GM19099 (cell line): ENCODE data around the gene RGS18.

Experiments
- POLR2A ChIP-seq: IDR thresholded peaks from 3 replicates; pipeline ENCODE4 v1.6.1; 2011; ENCODE audit warnings: low read depth; ENCODE audit not compliant: insufficient read length; ENCODE audit errors: extremely low read depth

The RGS18 gene, protein sequence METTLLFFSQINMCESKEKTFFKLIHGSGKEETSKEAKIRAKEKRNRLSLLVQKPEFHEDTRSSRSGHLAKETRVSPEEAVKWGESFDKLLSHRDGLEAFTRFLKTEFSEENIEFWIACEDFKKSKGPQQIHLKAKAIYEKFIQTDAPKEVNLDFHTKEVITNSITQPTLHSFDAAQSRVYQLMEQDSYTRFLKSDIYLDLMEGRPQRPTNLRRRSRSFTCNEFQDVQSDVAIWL

DNA sequence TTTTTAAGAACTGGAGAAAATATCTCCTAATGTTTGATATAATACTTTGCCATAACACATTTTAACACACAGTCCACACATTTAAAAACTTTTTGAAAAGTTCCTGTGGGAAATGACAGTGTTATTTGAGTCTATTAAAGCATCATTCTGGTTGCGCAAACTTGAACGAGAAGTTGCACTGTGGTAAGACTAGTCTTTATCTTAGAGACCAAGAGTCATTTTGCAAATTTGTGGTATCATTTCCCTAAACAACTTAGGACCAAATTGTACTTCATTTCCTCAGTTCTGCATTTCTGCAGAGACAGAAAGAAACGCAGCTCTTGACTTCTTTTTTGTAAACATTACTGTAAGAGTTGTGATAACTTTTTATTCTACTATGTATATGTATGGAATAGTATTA lies at the start of gene RGS18:
RGS18 (plus strand) TSS at position 282 of the 400 bp plus-strand sequence. CDS start 176 bp downstream, outside the sequence.
- TF ChIP-seq POLR2A: no peak

DNA sequence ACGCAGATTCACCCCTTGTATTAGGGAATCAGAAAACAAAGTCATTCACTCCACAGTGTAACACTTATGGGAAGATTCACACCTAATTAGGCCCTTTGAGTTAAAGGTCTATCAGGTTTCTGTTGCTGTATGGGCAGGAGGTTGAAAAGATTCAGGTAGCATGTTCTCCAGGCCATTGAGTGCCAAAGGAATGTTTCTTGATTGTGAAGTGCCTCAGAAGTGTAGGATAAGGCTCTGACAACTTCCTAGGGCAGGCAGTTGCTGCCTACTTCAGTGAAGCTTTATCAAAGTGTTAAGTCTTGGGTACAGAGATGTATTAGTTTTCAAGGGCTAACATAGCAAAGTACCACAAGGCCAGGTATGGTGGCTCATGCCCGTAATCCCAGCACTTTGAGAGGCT lies 48.7 kb upstream of the RGS18 start:
- no peak for TF ChIP-seq POLR2A

DNA sequence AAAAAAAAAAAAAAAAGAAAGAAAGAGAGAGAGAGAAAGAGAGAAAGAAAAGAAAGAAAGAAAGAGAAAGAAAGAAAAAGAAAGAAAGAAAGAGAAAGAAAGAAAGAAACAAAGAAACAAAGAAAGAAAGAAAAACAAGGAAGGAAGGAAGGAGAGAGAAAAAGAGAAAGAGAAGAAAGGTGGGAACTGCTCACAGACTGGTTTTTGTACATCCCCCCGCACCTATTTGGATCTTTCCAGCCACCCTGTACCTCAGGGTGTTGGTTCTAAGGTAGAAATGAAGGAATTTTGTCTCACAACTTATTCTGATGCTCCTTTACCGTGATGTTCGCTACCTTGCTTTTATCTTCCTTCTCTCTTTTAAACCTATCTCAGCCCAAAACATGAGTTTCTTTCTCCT lies 43.3 kb upstream of the RGS18 start:
- TF ChIP-seq POLR2A: no peak

DNA sequence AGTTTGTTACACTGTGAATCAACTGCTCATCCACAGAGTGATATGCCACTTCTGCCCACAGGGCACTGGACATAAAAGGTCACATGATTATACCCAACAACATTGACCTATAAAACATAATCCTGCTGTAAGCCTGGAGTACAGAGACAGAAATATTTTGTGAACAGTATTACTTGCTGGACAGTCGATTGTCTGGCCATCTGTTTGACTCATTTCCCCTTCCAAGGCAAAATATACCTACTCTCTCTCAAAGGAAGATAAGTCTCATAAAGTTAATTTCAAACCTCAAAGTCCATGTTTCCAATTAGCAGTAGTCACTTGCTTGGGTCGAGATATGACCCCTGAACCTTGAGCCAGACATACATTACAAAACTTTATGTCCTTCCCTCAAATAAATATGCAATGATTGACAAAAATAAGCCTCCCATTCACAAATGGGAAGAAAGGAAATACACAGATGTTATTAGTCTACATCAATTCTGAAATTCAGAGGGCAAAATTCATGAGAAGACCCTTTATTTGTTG lies 39.3 kb upstream of the RGS18 start:
- no peak for TF ChIP-seq POLR2A

DNA sequence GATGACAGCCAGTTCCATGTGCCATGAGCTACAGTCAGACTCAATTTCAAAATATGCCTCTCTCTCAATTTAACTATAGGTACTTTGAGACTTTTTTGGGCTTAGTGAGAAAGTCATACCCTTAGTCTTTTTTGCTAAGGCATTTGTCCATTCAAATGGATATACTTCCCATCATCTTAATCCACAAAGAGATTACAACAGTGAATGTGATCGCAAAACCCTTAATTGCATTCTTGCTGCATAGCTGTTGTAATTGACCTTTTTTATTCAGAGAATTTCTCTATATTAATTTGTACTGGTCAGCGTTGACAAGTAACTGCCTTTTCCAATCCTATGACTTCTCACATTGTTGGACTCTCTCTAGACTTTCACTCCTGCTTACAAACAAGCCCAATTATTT lies 38.6 kb upstream of the RGS18 start:
- TF ChIP-seq POLR2A: no peak

DNA sequence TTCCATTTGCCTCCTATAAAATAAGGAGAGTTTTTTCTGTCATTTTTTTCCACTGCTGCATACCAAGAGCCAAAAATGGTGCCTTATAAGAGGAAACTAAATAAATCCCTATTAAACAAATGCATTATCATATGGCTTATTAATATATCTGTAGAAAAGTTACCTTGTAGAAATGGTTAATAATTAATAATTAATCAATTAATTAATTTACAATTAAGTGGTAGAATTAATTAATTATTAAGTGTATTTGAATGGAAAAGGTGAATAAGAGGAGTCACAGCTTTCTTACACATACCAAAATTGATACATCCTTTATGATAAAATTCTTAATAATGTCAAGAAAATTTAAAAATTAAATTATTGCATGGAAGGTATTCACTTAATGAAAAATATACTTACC lies 35.6 kb upstream of the RGS18 start:
- no peak for TF ChIP-seq POLR2A

DNA sequence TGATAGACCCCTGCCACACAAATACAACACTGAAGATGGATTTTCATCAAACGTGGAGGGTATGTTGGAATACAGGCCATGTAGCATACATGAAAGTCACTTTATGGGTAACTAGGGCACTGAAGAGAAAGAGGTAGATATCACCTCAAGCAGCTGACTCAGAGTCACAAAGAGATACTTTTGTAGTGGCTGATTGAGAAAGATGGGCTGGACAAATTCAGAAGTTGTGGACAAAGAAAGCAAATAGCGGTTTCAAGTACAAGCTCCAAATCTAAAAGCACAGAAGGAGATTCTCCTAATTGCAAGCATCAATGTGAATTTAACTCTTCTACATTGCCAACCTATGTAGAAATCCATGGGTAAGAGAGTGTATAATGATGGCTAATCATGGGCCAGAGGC lies 35.0 kb upstream of the RGS18 start:
- no peak for TF ChIP-seq POLR2A

DNA sequence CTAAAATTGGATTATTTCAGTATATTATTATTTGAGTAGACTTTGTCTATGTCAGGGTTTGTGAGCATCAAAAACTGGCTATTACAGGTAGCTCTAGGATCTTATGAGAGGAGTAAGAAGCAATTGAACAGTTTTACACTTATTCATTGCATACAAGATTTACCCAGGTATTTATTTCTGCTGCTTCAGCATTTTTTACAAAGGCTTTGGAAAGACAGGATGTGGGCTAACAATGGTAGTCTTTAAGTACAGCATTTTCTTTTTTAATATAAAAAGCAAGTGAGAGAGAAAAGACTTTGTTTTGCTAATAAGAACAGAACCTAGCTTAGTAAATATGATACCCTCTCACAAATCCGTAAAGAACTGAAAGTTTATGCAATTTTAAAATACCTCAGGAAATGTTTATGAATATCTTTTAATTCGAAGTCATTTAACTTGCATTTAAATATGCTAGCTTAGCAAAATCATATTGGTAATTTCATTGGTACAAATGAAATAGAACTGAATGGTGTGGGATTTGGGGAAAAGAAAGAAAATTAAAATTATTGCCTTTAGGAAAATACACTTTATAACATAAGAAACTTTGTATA lies 32.1 kb upstream of the RGS18 start:
- no peak for TF ChIP-seq POLR2A

DNA sequence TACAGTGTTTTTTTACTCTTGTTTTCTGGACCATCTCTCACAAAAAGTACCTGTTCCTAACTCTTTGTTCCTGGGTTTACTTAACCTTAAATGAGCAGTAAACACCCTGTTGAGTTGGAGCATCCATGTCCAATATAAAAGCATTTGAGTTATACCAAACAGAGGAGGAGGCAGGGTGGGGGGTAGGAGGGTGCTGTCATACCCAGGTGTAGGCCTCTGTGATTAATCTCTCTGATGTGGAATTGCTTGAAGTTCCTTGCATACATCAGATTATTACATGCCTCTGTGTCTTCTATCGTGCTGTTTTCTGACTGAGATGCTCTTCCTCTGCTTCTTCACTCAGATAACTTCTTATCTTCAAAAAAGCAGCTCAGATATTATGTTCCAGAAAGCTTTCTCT lies 28.1 kb upstream of the RGS18 start:
- TF ChIP-seq POLR2A: no peak

DNA sequence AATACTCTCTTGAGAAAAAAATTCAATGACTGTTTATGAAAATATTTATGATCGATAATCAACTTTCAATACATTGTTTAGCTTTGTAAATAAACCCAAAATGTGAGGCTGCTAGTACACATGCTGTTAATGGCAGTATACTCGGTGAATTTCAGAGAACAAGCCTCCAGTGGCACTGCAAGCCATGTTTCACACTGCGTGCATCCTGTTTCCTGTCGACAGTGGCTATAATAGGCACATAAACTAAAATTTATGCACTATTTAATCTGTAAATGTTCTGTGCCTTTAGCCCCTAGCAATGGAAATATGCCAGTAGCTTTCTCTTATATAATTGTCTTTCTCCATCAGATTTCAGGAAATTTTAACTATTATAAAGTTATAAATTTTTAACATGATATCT lies 26.3 kb upstream of the RGS18 start:
- TF ChIP-seq POLR2A: no peak

DNA sequence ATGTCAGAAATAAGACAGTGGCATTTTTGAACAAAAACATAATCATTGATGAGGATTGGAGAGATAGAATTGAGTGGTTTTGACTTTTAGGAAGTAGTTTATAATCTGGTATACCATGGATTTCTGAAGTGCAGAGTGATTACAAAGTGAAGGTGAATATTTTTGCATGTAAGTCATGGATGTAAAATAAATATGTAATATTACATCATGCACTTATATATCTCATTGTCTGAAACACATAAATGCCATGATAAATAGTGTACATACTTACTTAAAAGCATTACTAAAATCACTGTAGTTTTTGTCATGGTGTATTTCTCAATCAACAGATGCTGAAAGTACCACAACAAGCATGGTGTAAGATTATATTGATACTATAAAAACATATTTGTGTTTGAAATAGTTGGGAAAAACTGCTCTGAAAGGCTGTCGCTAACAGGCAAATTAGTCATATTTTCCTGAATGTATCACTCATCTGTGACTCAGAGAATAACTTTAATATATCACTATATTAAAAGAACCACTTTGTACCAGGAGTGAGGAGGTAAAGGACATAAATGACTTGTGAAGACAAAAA lies 24.8 kb upstream of the RGS18 start:
- TF ChIP-seq POLR2A: no peak

DNA sequence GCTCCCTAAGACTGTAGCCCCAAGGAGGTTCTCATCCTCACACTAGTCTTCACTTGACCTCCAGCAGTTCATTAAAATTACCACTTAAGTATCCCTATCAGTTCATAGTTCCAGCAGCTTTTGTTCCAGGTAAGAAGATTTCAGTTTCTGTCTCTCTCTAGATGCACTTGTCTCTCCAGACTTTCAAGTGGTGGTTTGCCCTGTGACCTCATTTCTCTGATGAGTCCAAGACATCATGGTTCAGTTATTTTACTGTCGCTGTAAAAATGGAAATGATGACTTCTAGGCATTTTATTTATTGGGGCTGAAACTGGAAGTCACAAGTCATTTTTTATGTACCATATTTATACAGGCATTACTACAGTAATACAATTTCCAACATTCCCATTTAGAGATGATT lies 17.9 kb upstream of the RGS18 start:
- TF ChIP-seq POLR2A: no peak

DNA sequence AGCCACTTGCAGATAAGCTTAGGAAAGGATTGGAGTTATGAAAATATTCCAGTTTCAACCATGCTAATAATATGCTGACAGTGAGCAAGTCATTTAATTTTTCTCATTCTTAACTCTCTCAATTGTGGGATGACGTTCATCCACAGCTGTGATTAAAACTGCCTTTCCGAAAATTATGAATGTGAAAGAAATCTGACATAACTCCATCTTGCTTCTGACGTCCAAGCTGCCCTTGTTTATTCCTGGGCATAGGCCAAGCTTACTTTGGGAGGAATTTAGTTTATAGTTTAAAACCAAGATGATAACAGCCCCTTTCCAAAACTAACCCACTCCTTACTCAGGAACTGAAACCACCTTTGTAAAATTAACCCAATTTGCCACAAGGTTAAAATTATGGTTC lies 11.0 kb upstream of the RGS18 start:
- TF ChIP-seq POLR2A: no peak

DNA sequence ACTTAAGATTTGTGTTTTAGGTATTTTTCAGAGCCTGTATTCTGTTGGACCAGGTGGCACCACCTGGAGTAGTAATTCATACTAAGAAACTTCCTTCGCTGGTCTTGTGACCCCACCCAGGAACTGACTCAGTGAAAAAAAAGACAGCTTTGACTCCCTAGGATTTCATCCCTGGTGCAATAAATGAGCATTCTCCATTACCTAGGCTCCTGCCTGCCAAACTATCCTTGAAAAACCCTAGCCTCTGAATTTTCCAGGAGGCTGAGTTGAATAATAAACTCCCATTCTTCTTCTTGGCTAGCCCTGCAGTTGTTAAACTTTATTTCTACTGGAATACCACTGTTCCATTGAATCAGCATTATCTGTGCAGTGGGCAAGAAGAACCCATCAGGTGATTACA lies 10.6 kb upstream of the RGS18 start:
- TF ChIP-seq POLR2A: no peak

DNA sequence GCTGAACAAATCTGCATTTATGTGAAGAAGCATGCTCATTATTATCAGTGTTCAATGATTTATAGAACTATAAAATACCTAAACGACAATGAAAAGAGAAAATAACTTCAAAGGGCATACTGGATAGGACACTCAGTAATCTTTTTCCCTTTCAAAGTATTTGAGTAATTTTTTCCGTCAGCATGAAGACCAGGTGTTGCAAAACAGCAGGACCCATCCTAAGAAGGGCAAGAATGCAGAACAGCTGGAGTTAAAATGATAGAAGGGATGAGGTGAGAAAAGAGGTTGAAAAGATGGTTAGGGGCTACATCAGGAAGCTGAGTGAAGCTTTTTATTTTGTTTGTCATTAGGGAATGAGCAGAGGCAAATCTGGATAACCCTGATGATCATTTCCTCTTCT lies 7.1 kb upstream of the RGS18 start:
- TF ChIP-seq POLR2A: no peak

DNA sequence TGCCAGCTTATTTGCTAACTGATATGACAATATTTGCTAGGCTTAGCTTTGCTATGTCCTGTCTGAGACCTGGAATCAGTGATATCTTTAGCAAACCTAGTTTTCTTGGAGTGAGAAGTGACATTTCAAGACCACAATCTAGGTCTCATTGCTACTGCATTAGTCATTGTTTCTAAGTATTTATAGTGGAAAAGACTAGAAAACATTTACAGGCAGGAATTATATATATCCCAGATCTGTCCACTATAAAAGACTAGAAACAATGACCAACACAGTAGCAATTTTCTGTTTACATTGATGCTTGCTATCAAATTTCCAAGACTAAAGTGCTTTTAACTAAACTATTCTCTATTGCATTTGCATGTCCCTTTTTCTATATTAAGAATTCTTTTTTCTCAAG lies 5.0 kb upstream of the RGS18 start:
- no peak for TF ChIP-seq POLR2A
